Bronchial epithelial cell (primary cell): ENCODE results near the gene PGM1. TPM values are rescaled to one million over a fixed set of nuclear protein-coding genes. Genes with fewer than 3 reads are reported as not detected.

ENCODE experiments used
- DNase-seq: peaks from one replicate; pipeline ENCODE4 v3.0.0-alpha.2; 2010; ENCODE audit warnings: low read depth
- FAIRE-seq: peaks from 2 replicates; lab custom pipeline; 2011; peaks lifted over from hg19 to GRCh38; lab: Jason Lieb, UNC
- H3K27me3 ChIP-seq: 2 replicates; pipeline ENCODE4 v1.5.1; 2011; ENCODE audit warnings: low read length; ENCODE audit not compliant: control insufficient read depth, insufficient read depth
- H3K36me3 ChIP-seq: 2 replicates; pipeline ENCODE4 v1.5.1; 2011; ENCODE audit warnings: low read length; ENCODE audit not compliant: control insufficient read depth, insufficient read depth
- H3K4me3 ChIP-seq: 2 replicates; pipeline ENCODE4 v1.5.1; 2011; ENCODE audit warnings: mild to moderate bottlenecking, low read depth, low read length, control low read depth
- CTCF ChIP-seq: IDR thresholded peaks from 2 replicates; pipeline ENCODE4 v1.5.1; 2011; ENCODE audit warnings: mild to moderate bottlenecking, moderate library complexity, low read length, control low read depth, inconsistent platforms; ENCODE audit not compliant: insufficient read depth, severe bottlenecking
- total RNA-seq: library from RNA; depleted of rRNA; stranded (reverse); fragments of >200 nt; gene quantifications from 2 replicates; pipeline ENCODE4 v1.2.1, GENCODE V29; 2014

Gene PGM1
- total RNA-seq, 1 donor from 2014 or later = 69.2 TPM

- TF ChIP-seq CTCF = no peak
- no peak for FAIRE-seq
- H3K36me3 ChIP-seq = no peaks in the 10 kb centered on the region
- no peak for DNase-seq
- H3K27me3 ChIP-seq = no peaks in the 10 kb centered on the region
- H3K4me3 ChIP-seq = no peak overlapping the region
Measured at GRCh38 chr1:63683759-63684158, 90.5 kb downstream of the PGM1 start.

GRCh38 chr1:63686696-63687095 is 93.5 kb downstream of the PGM1 start:
- no peak for FAIRE-seq
- no peaks in the 10 kb centered on the region for H3K36me3 ChIP-seq
- no peak for TF ChIP-seq CTCF
- no peak overlapping the region for H3K4me3 ChIP-seq
- no peak for DNase-seq
- H3K27me3 ChIP-seq = peaks cover 2% of the 10 kb centered on the region

- no peak for FAIRE-seq
- no peaks in the 10 kb centered on the region for H3K36me3 ChIP-seq
- H3K27me3 ChIP-seq = peaks cover 2% of the 10 kb centered on the region
- H3K4me3 ChIP-seq = no peak overlapping the region
- TF ChIP-seq CTCF = no peak
- no peak for DNase-seq
Measured at GRCh38 chr1:63688302-63688890, 95.2 kb downstream of the PGM1 start.

- H3K36me3 ChIP-seq = no peaks in the 10 kb centered on the region
- no peak for FAIRE-seq
- no peak overlapping the region for H3K4me3 ChIP-seq
- DNase-seq = no peak
- H3K27me3 ChIP-seq = peaks cover 2% of the 10 kb centered on the region
- TF ChIP-seq CTCF = no peak
Measured at GRCh38 chr1:63690966-63691700, 97.9 kb downstream of the PGM1 start.

- no peak overlapping the region for H3K4me3 ChIP-seq
- no peak for FAIRE-seq
- H3K27me3 ChIP-seq = peaks cover 2% of the 10 kb centered on the region
- peak; percentile 79 for DNase-seq
- peak; percentile 78 for TF ChIP-seq CTCF
- H3K36me3 ChIP-seq = no peaks in the 10 kb centered on the region
Measured at GRCh38 chr1:63691701-63692425, 98.7 kb downstream of the PGM1 start.
